Islet precursor cell (in vitro differentiated cells): ENCODE data around the gene DUSP6.
A peak's percentile ranks its signal among the peaks of the same experiment; 100 is the strongest.

ENCODE experiments used
- DNase-seq: peaks from one replicate; pipeline ENCODE4 v3.0.0-alpha.2; 2018

Gene DUSP6

GRCh38 chr12:89352492-89353187 lies at the start of gene DUSP6:
TSS of gene DUSP6 (minus strand) at chr12:89352501. CDS start at chr12:89352039, 462 bp downstream.
- peak; percentile 100 for DNase-seq

GRCh38 chr12:89401433-89402058 lies 49.2 kb upstream of the DUSP6 start:
- DNase-seq = no peak

GRCh38 chr12:89400415-89400814 lies 48.1 kb upstream of the DUSP6 start:
- DNase-seq = no peak

- no peak for DNase-seq
These were observed 43.4 kb upstream of the DUSP6 start for GRCh38 chr12:89395712-89396111.

GRCh38 chr12:89393551-89394121 lies 41.3 kb upstream of the DUSP6 start:
- DNase-seq = no peak

GRCh38 chr12:89392391-89392790 lies 40.1 kb upstream of the DUSP6 start:
- DNase-seq = no peak

- no peak for DNase-seq
These were observed 39.5 kb upstream of the DUSP6 start for GRCh38 chr12:89391726-89392336.

- peak; percentile 79 for DNase-seq
These were observed 38.7 kb upstream of the DUSP6 start for GRCh38 chr12:89390802-89391673.

GRCh38 chr12:89389755-89390661 lies 37.7 kb upstream of the DUSP6 start:
- no peak for DNase-seq

GRCh38 chr12:89386138-89386537 lies 33.8 kb upstream of the DUSP6 start:
- no peak for DNase-seq

GRCh38 chr12:89384807-89385206 lies 32.5 kb upstream of the DUSP6 start:
- DNase-seq = no peak

GRCh38 chr12:89384050-89384758 lies 31.9 kb upstream of the DUSP6 start:
- peak; percentile 80 for DNase-seq

- peak; percentile 67 for DNase-seq
These were observed 31.1 kb upstream of the DUSP6 start for GRCh38 chr12:89383235-89384049.

GRCh38 chr12:89382328-89382727 lies 30.0 kb upstream of the DUSP6 start:
- no peak for DNase-seq

- DNase-seq = no peak
These were observed 27.7 kb upstream of the DUSP6 start for GRCh38 chr12:89379839-89380467.

- no peak for DNase-seq
These were observed 27.0 kb upstream of the DUSP6 start for GRCh38 chr12:89379148-89379838.

GRCh38 chr12:89376844-89377243 lies 24.5 kb upstream of the DUSP6 start:
- DNase-seq = no peak

- no peak for DNase-seq
These were observed 23.9 kb upstream of the DUSP6 start for GRCh38 chr12:89376202-89376529.
